Right renal cortex interstitium (tissue), 3 donors: Measurements from ENCODE around the gene R3HDM4. TPM values are rescaled to one million over a fixed set of nuclear protein-coding genes. Genes with fewer than 3 reads are reported as not detected.

Experiments
- polyA plus RNA-seq, 3 donors: library from polyadenylated mRNA; unstranded; fragments of 120-200 nt; gene quantifications; one replicate each; pipeline ENCODE4 v1.2.1, GENCODE V29; 2013; ENCODE audit not compliant: insufficient read length in 3 of 3

R3HDM4 gene
- polyA plus RNA-seq, 3 donors, result 32.0 to 37.7 (median 34.1) TPM

Other genes starting within 250 kb of the R3HDM4 start
- gene FSTL3, start 236.8 kb downstream of the R3HDM4 start, polyA plus RNA-seq, result 10 to 100 TPM; 15.1 to 16.2 (median 16.2) TPM
- under 1 TPM; 0.13 to 0.19 (median 0.15) TPM for gene PRSS57, start 217.8 kb downstream of the R3HDM4 start, polyA plus RNA-seq
- gene PALM, start 204.3 kb downstream of the R3HDM4 start, polyA plus RNA-seq, result 10 to 100 TPM; 62.7 to 78.6 (median 77.9) TPM
- gene MISP, start 162.1 kb downstream of the R3HDM4 start, polyA plus RNA-seq, result 1 to 10 TPM; 6.4 to 7.6 (median 6.5) TPM
- gene PTBP1, start 115.8 kb downstream of the R3HDM4 start, polyA plus RNA-seq, result 100 to 1,000 TPM; 356 to 395 (median 364) TPM
- gene PLPPR3, start 91.3 kb downstream of the R3HDM4 start, polyA plus RNA-seq, result 10 to 100 TPM in 2 of 3 donors, 1 to 10 TPM in 1; 9.5 to 12.3 (median 11.1) TPM
- gene AZU1, start 85.4 kb downstream of the R3HDM4 start, polyA plus RNA-seq, result 1 to 10 TPM in 1 of 3 donors, under 1 TPM in 2; 0.31 to 1.1 (median 0.83) TPM
- 1 to 10 TPM in 1 of 3 donors, under 1 TPM in 2; 0.32 to 1.6 (median 0.78) TPM for gene PRTN3, start 72.2 kb downstream of the R3HDM4 start, polyA plus RNA-seq
- under 1 TPM in 2 of 3 donors, not detected in 1; 0.29 to 0.51 TPM for gene ELANE, start 60.9 kb downstream of the R3HDM4 start, polyA plus RNA-seq
- 1 to 10 TPM; 1.4 to 2.0 (median 2.0) TPM for gene CFD, start 53.6 kb downstream of the R3HDM4 start, polyA plus RNA-seq
- 10 to 100 TPM; 41.8 to 54.4 (median 43.9) TPM for gene MED16, start 20.0 kb downstream of the R3HDM4 start, polyA plus RNA-seq
- gene RNU6-9, start 19.7 kb downstream of the R3HDM4 start, polyA plus RNA-seq, result not detected
- gene KISS1R, start 4.1 kb upstream of the R3HDM4 start, polyA plus RNA-seq, result under 1 TPM; 0.19 to 0.67 (median 0.43) TPM
- 10 to 100 TPM; 16.2 to 18.9 (median 17.1) TPM for gene ARID3A, start 12.8 kb upstream of the R3HDM4 start, polyA plus RNA-seq
- gene WDR18, start 71.1 kb upstream of the R3HDM4 start, polyA plus RNA-seq, result 10 to 100 TPM; 31.1 to 34.6 (median 34.3) TPM
- under 1 TPM; 0.37 to 0.38 (median 0.37) TPM for gene GRIN3B, start 87.2 kb upstream of the R3HDM4 start, polyA plus RNA-seq
- gene TMEM259, start 107.9 kb upstream of the R3HDM4 start, polyA plus RNA-seq, result 100 to 1,000 TPM in 1 of 3 donors, 10 to 100 TPM in 2; 86.9 to 103 (median 93.5) TPM
- gene RNU6-2, start 108.3 kb upstream of the R3HDM4 start, polyA plus RNA-seq, result not detected
- 100 to 1,000 TPM; 151 to 175 (median 158) TPM for gene CNN2, start 113.4 kb upstream of the R3HDM4 start, polyA plus RNA-seq
- 1 to 10 TPM; 6.1 to 6.6 (median 6.5) TPM for gene ABCA7, start 126.9 kb upstream of the R3HDM4 start, polyA plus RNA-seq
- 10 to 100 TPM in 1 of 3 donors, 1 to 10 TPM in 2; 7.2 to 10.6 (median 9.1) TPM for gene ARHGAP45, start 153.9 kb upstream of the R3HDM4 start, polyA plus RNA-seq
- gene POLR2E, start 182.2 kb upstream of the R3HDM4 start, polyA plus RNA-seq, result 100 to 1,000 TPM; 128 to 161 (median 143) TPM
- 100 to 1,000 TPM; 211 to 268 (median 248) TPM for gene GPX4, start 190.8 kb upstream of the R3HDM4 start, polyA plus RNA-seq